K562 (cell line): Measurements from ENCODE around the gene YES1. TPM values are rescaled to one million over a fixed set of nuclear protein-coding genes. Genes with fewer than 3 reads are reported as not detected.

Experiments
- ATAC-seq: fragments of 200-7000 bp; cut with Tn5 transposase; 3 replicates; pipeline ENCODE4 v1.9.1; 2020; ENCODE audit warnings: moderate library complexity
- BruUV-seq: library from RNA; stranded (reverse); fragments of 400-500 nt; replicated peaks from 2 replicates; lab custom pipeline; 2021; lab: Mats Ljungman, UMichigan
- CTCF ChIA-PET: fragments of 300-600 bp; formaldehyde crosslinking; extraction: SDS; loops from one replicate; lab custom pipeline; 2021; ENCODE audit warnings: low intra/inter-chr PET ratio; lab: Yijun Ruan, JAX
- POLR2A ChIA-PET: fragments of 300-600, 350-650 bp; sonication (Branson Sonifier 250); formaldehyde crosslinking; extraction: SDS; loops from one replicate; lab custom pipeline; 2021; ENCODE audit warnings: antibody characterized with exemption, inconsistent platforms; lab: Yijun Ruan, JAX
- DNase-seq, 4 experiments: peaks; one replicate each; pipeline versions ENCODE4 v3.0.0 to v3.0.0-alpha.2; 2011 to 2018; ENCODE audit warnings: low spot score in 3 of 4, mixed read lengths in 3 of 4; ENCODE audit errors: extremely low read depth in 1 of 4
- FAIRE-seq: peaks from 2 replicates; lab custom pipeline; 2011; peaks lifted over from hg19 to GRCh38; lab: Jason Lieb, UNC
- H2AFZ ChIP-seq: 2 replicates; pipeline ENCODE4 v1.6.0; 2011; ENCODE audit warnings: low read depth, low read length, control low read depth, inconsistent platforms
- H3K27ac ChIP-seq: fragments of 200-600 bp; 3 replicates; pipeline ENCODE4 v1.8.0; 2011; ENCODE audit warnings: low read depth, mild to moderate bottlenecking, control low read depth, inconsistent platforms, low read length, moderate library complexity, mixed read lengths; ENCODE audit errors: extremely low read depth
- H3K27me3 ChIP-seq, 2 experiments: fragments of 300-600 bp in 1 of 2; 2 replicates in 1 of 2; 3 replicates in 1 of 2; pipeline versions ENCODE4 v1.6.0 to v1.8.0; 2011; ENCODE audit warnings: inconsistent platforms in 2 of 2, low read length in 2 of 2, mild to moderate bottlenecking in 1 of 2, mixed read lengths in 1 of 2, moderate library complexity in 1 of 2; ENCODE audit not compliant: control insufficient read depth in 2 of 2, insufficient read depth in 2 of 2
- H3K36me3 ChIP-seq: fragments of 300-600 bp; 3 replicates; pipeline ENCODE4 v1.8.0; 2011; ENCODE audit warnings: mild to moderate bottlenecking, low read length, inconsistent platforms; ENCODE audit not compliant: control insufficient read depth, insufficient read depth
- H3K4me1 ChIP-seq, 2 experiments: fragments of 200-600 bp in 1 of 2; replicated peaks in 1 of 2; 2 replicates in 1 of 2; 3 replicates in 1 of 2; pipeline versions ENCODE4 v1.5.1 to v1.8.0; 2011; ENCODE audit warnings: inconsistent platforms in 2 of 2, low read length in 2 of 2, mild to moderate bottlenecking in 1 of 2, mixed read lengths in 1 of 2, moderate library complexity in 1 of 2; ENCODE audit not compliant: control insufficient read depth in 2 of 2, insufficient read depth in 2 of 2
- H3K4me2 ChIP-seq: 2 replicates; pipeline ENCODE4 v1.6.1; 2011; ENCODE audit warnings: low read length, control low read depth, inconsistent platforms, mixed read lengths; ENCODE audit not compliant: insufficient read depth
- H3K4me3 ChIP-seq: fragments of 200-600 bp; sonication (generic), shearing (Covaris generic); 2 replicates; pipeline ENCODE4 v1.5.1; 2016; ENCODE audit warnings: control low read depth, inconsistent platforms
- H3K79me2 ChIP-seq: fragments of 200-600 bp; 3 replicates; pipeline ENCODE4 v1.8.0; 2011; ENCODE audit warnings: low read length, inconsistent platforms; ENCODE audit not compliant: control insufficient read depth, insufficient read depth
- H3K9ac ChIP-seq, 2 experiments: 2 replicates each; pipeline versions ENCODE4 v1.6.0 to v1.6.1; 2011; ENCODE audit warnings: low read depth in 2 of 2, low read length in 2 of 2, control low read depth in 1 of 2, inconsistent platforms in 1 of 2, mild to moderate bottlenecking in 1 of 2, mixed read lengths in 1 of 2; ENCODE audit not compliant: insufficient read depth in 1 of 2
- H3K9me1 ChIP-seq: one replicate; pipeline ENCODE4 v1.6.0; 2011; ENCODE audit warnings: inconsistent platforms, mild to moderate bottlenecking, low read length, moderate library complexity; ENCODE audit not compliant: control insufficient read depth, insufficient read depth
- H3K9me3 ChIP-seq: replicated peaks from 2 replicates; pipeline ENCODE4 v1.5.1; 2011; ENCODE audit warnings: low read depth, low read length, inconsistent platforms; ENCODE audit not compliant: control insufficient read depth, insufficient read depth
- H4K20me1 ChIP-seq: replicated peaks from 2 replicates; pipeline ENCODE4 v1.6.1; 2011; ENCODE audit warnings: low read length, inconsistent platforms, mixed read lengths; ENCODE audit not compliant: control insufficient read depth, insufficient read depth
- ATF1 ChIP-seq, 2 experiments: fragments of 450-650 bp in 1 of 2; IDR thresholded peaks; 2 replicates each; pipeline ENCODE4 v1.6.1; 2016; ENCODE audit warnings: missing compliant biosample characterization in 1 of 2, missing genetic modification characterization in 1 of 2
- BDP1 ChIP-seq: IDR thresholded peaks from 3 replicates; pipeline ENCODE4 v1.6.1; 2011; ENCODE audit not compliant: insufficient read length, insufficient read depth
- EGR1 ChIP-seq: fragments of 450-650 bp; conservative IDR thresholded peaks from 2 replicates; pipeline ENCODE4 v1.6.1; 2017; ENCODE audit warnings: mild to moderate bottlenecking
- HDAC3 ChIP-seq: fragments of 450-650 bp; IDR thresholded peaks from 2 replicates; pipeline ENCODE4 v1.6.1; 2018; ENCODE audit warnings: borderline replicate concordance, mild to moderate bottlenecking, moderate library complexity; ENCODE audit not compliant: partially characterized antibody
- HSF4 ChIP-seq: fragments of 250-450 bp; sonication (Bioruptor Pico); IDR thresholded peaks from 2 replicates; pipeline ENCODE4 v2.1.2; 2022; ENCODE audit warnings: mild to moderate bottlenecking, moderate library complexity, borderline replicate concordance
- JUN ChIP-seq, 2 experiments: sonication (generic) in 1 of 2; formaldehyde crosslinking in 1 of 2; IDR thresholded peaks; 2 replicates each; pipeline versions ENCODE4 v1.6.1 to v1.8.0; 2012 to 2022; ENCODE audit warnings: borderline replicate concordance in 2 of 2, mild to moderate bottlenecking in 2 of 2, improper control_type of control experiment in 1 of 2, low read depth in 1 of 2, low read length in 1 of 2, missing genetic modification reagents in 1 of 2
- KDM2B ChIP-seq: fragments of 250-450 bp; sonication (Bioruptor Pico); IDR thresholded peaks from 2 replicates; pipeline ENCODE4 v1.8.0; 2021; ENCODE audit warnings: mild to moderate bottlenecking, moderate library complexity
- MEIS2 ChIP-seq: fragments of 450-650 bp; IDR thresholded peaks from 2 replicates; pipeline ENCODE4 v1.6.1; 2014; ENCODE audit warnings: mild to moderate bottlenecking; ENCODE audit not compliant: partially characterized antibody
- MYC ChIP-seq, 2 experiments: fragments of 250-450 bp in 1 of 2; sonication (Bioruptor Pico) in 1 of 2; IDR thresholded peaks; 2 replicates each; pipeline versions ENCODE4 v1.5.1 to v1.6.1; 2012 to 2021; ENCODE audit warnings: low read depth in 2 of 2, borderline replicate concordance in 1 of 2, improper control_type of control experiment in 1 of 2, low read length in 1 of 2, mild to moderate bottlenecking in 1 of 2, moderate library complexity in 1 of 2
- PHB ChIP-seq: fragments of 250-450 bp; sonication (Bioruptor Pico); IDR thresholded peaks from 2 replicates; pipeline ENCODE4 v1.5.0; 2021
- PML ChIP-seq: IDR thresholded peaks from 2 replicates; pipeline ENCODE4 v1.6.1; 2012; ENCODE audit warnings: low read length, inconsistent platforms
- POLR2G ChIP-seq: fragments of 200-400 bp; formaldehyde crosslinking; IDR thresholded peaks from 2 replicates; pipeline ENCODE4 v1.6.1; 2017; ENCODE audit warnings: low read depth, mild to moderate bottlenecking, antibody characterized with exemption, low read length, moderate library complexity
- SRSF1 ChIP-seq: fragments of 200-400 bp; formaldehyde crosslinking; IDR thresholded peaks from 2 replicates; pipeline ENCODE4 v1.6.1; 2017; ENCODE audit warnings: mild to moderate bottlenecking, low read depth, low read length, moderate library complexity
- STAG1 ChIP-seq: sonication (generic); formaldehyde crosslinking; IDR thresholded peaks from 2 replicates; pipeline ENCODE4 v1.5.0; 2020; ENCODE audit warnings: missing genetic modification reagents, borderline replicate concordance
- XRCC5 ChIP-seq: fragments of 200-400 bp; formaldehyde crosslinking; IDR thresholded peaks from 2 replicates; pipeline ENCODE4 v1.6.1; 2017; ENCODE audit warnings: low read depth, mild to moderate bottlenecking, low read length
- ZNF23 ChIP-seq: fragments of 250-450 bp; sonication (Bioruptor Pico); IDR thresholded peaks from 2 replicates; pipeline ENCODE4 v1.4.0; 2020; ENCODE audit warnings: mild to moderate bottlenecking
- ZNF232 ChIP-seq: sonication (generic); formaldehyde crosslinking; IDR thresholded peaks from 2 replicates; pipeline ENCODE4 v1.8.0; 2022; ENCODE audit warnings: mild to moderate bottlenecking, missing genetic modification reagents
- ZNF316 ChIP-seq: fragments of 450-650 bp; IDR thresholded peaks from 2 replicates; pipeline ENCODE4 v1.6.1; 2016
- WGBS: fragments of 100-300 bp; shearing (Covaris generic); methylation state at CpG from one replicate; pipeline ENCODE4 v1.1.6; 2016; ENCODE audit warnings: low coverage, mixed read lengths; ENCODE audit not compliant: insufficient coverage; ENCODE audit errors: missing lambda C conversion rate; 5-methylcytosine and 5-hydroxymethylcytosine counted together
- in situ Hi-C: fragments of 300-500 bp; cut with MboI; formaldehyde crosslinking; loops from 4 replicates; pipeline ENCODE4 v1.15.0; 2018; ENCODE audit warnings: inconsistent platforms, mixed read lengths
- intact Hi-C: fragments of 100-400 bp; cut with micrococcal nuclease; formaldehyde crosslinking; loops from 2 replicates; pipeline ENCODE4 v1.14.2; 2022
- polyA plus RNA-seq, 8 experiments: library from polyadenylated mRNA; depleted of rRNA in 4 of 8; stranded (reverse) in 5 of 8; unstranded in 3 of 8; fragments of >200 nt; fragmentation: Nextera tagmentation in 2 of 8; fragmentation: Illumina TruSeq in 1 of 8; extraction: Ambion mirVana in 2 of 8; extraction: Trizol in 1 of 8; gene quantifications; 2 replicates each; pipeline versions ENCODE4 v1.2.1 to v1.2.3, GENCODE V29; 2011 to 2014; ENCODE audit warnings: inconsistent platforms in 1 of 8, missing spikeins in 1 of 8
- total RNA-seq, 7 experiments: library from RNA; depleted of rRNA in 6 of 7; stranded (reverse); fragments of >200 nt in 6 of 7; fragmentation: Illumina TruSeq in 2 of 7; extraction: Trizol in 2 of 7; gene quantifications; 2 replicates each; pipeline versions ENCODE4 v1.2.1 to v1.2.3, GENCODE V29; 2011 to 2021; ENCODE audit warnings: low replicate concordance in 1 of 7
- TF ChIP-seq, protein P1 (sequence below): fragments of 450-650 bp; IDR thresholded peaks from 2 replicates; pipeline ENCODE4 v1.6.1; 2016; ENCODE audit warnings: mild to moderate bottlenecking

The YES1 gene
- total and polyA plus RNA-seq, 9 of the 15 experiments (the other 6 are each of a cell fraction or from before 2014, with no cell fraction given), result 37.2 to 115 (median 77.7) TPM

DNA sequence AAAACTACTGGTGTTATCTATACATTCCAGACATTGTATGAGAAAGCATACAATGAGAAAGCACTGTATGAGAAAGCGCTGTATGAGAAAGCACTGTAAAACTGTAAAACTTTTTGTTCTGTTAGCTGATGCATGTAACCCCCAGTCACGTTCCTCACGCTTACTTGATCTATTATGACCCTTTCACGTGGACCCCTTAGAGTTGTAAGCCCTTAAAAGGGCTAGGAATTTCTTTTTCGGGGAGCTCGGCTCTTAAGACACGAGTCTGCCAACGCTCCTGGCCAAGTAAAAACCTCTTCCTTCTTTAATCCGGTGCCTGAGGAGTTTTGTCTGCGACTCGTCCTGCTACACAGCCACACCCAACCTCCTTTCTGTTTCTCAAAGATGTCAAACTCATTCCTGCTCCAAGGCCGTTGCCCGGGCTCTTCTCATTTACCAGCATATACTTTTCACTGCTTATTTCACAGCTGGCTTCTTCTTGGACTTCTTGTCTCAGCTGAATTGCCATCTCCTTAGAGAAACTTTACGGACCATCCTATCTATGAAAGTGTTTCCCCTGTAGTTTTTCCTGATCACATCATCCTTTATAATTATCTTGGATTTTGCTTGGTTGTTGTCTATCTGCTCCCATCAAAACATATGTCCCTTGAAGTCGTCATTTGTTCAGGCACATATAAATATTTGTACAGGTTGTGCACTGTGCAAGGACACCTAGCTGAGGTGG is 29.8 kb upstream of the YES1 start:
- peak; percentile 52 to 79 (median 58) for DNase-seq
- Histone ChIP-seq H3K4me2 (peak overlapping the region; percentile 77), H3K9me3 (no peaks in the 10 kb centered on the region), H3K27ac (peak overlapping the region; percentile 83), H2AFZ (peak overlapping the region; percentile 95), H3K4me1 (peaks cover 10 to 38% of the 10 kb centered on the region in 2 experiments), H4K20me1 (no peaks in the 10 kb centered on the region), H3K4me3 (peak overlapping the region; percentile 24), H3K36me3 (no peaks in the 10 kb centered on the region), H3K27me3 (no peaks in the 10 kb centered on the region), H3K9ac (peak overlapping the region; percentile 40 to 76; a peak in 3 of 4 replicates), H3K79me2 (no peaks in the 10 kb centered on the region), H3K9me1 (no peaks in the 10 kb centered on the region)
- ATAC-seq, result peak; percentile 64
- WGBS, result under 1% methylated on average over 14 of the region's 15 CpGs
- ChIA-PET CTCF (interaction anchor here (1.0 kb wide), 1 partner anchor 100 kb away, joined by 4 read pairs; no protein-coding TSS in a partner anchor), POLR2A (interaction anchor here (0.6 to 3.2 kb wide), 12 partner anchors 8 to 387 kb away, joined by 3 to 16 read pairs (median 4); no protein-coding TSS in a partner anchor)
- in situ Hi-C loops (no loop called here), intact Hi-C loops (no loop called here)
- BruUV-seq, result TSS peak; percentile 53
- peak; percentile 64 for FAIRE-seq
- TF ChIP-seq KDM2B (CRISPR knock-in tag), result no peak
- TF ChIP-seq HDAC3, result no peak
- TF ChIP-seq SRSF1, result no peak
- TF ChIP-seq, protein P1, sequence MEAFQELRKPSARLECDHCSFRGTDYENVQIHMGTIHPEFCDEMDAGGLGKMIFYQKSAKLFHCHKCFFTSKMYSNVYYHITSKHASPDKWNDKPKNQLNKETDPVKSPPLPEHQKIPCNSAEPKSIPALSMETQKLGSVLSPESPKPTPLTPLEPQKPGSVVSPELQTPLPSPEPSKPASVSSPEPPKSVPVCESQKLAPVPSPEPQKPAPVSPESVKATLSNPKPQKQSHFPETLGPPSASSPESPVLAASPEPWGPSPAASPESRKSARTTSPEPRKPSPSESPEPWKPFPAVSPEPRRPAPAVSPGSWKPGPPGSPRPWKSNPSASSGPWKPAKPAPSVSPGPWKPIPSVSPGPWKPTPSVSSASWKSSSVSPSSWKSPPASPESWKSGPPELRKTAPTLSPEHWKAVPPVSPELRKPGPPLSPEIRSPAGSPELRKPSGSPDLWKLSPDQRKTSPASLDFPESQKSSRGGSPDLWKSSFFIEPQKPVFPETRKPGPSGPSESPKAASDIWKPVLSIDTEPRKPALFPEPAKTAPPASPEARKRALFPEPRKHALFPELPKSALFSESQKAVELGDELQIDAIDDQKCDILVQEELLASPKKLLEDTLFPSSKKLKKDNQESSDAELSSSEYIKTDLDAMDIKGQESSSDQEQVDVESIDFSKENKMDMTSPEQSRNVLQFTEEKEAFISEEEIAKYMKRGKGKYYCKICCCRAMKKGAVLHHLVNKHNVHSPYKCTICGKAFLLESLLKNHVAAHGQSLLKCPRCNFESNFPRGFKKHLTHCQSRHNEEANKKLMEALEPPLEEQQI, result no peak
- TF ChIP-seq ZNF23 (CRISPR knock-in tag), result no peak
- no peak for TF ChIP-seq STAG1 (CRISPR knock-in tag)
- no peak for TF ChIP-seq HSF4
- TF ChIP-seq PML, result no peak
- no peak for TF ChIP-seq ATF1 (CRISPR knock-in tag; IDR thresholded peaks at IDR 0.05)
- TF ChIP-seq ATF1 (tag; IDR thresholded peaks at IDR 0.05), result peak; percentile 55
- TF ChIP-seq MYC (IDR thresholded peaks at IDR 0.05; ENCODE audit: low read depth, low read length), result no peak
- no peak for TF ChIP-seq MYC (CRISPR knock-in tag; IDR thresholded peaks at IDR 0.05; ENCODE audit: borderline replicate concordance, low read depth)
- TF ChIP-seq XRCC5, result no peak
- no peak for TF ChIP-seq BDP1
- TF ChIP-seq MEIS2, result no peak
- TF ChIP-seq JUN (IDR thresholded peaks at IDR 0.05; ENCODE audit: borderline replicate concordance, low read depth, low read length), result no peak
- TF ChIP-seq JUN (CRISPR knock-in tag; IDR thresholded peaks at IDR 0.05; ENCODE audit: borderline replicate concordance), result no peak
- no peak for TF ChIP-seq EGR1
- TF ChIP-seq POLR2G, result 0 out of 2 replicates have a peak, but pooled peaks have one; percentile 25
- no peak for TF ChIP-seq ZNF232 (CRISPR knock-in tag)
- no peak for TF ChIP-seq PHB (CRISPR knock-in tag)
- TF ChIP-seq ZNF316, result 0 out of 2 replicates have a peak, but pooled peaks have one; percentile 1
